HepG2 (cell line): ENCODE data around the gene NKIRAS1. TPM values are rescaled to one million over a fixed set of nuclear protein-coding genes. Genes with fewer than 3 reads are reported as not detected.
A peak's percentile ranks its signal among the peaks of the same experiment; 100 is the strongest.

Experiments used
- ATAC-seq: fragments of 200-7000 bp; cut with Tn5 transposase; 3 replicates; pipeline ENCODE4 v1.9.1; 2020; ENCODE audit warnings: mild to moderate bottlenecking, moderate library complexity
- BruUV-seq: library from RNA; stranded (reverse); fragments of 400-500 nt; replicated peaks from 2 replicates; lab custom pipeline; 2021; lab: Mats Ljungman, UMichigan
- CTCF ChIA-PET: fragments of 300-600 bp; formaldehyde crosslinking; extraction: SDS; loops from one replicate; lab custom pipeline; 2021; ENCODE audit warnings: low total read pairs, inconsistent platforms, low intra/inter-chr PET ratio; lab: Yijun Ruan, JAX
- POLR2A ChIA-PET: fragments of 350-600 bp; sonication (Branson Sonifier 250); formaldehyde crosslinking; loops from one replicate; lab custom pipeline; 2020; ENCODE audit warnings: antibody characterized with exemption, inconsistent platforms; lab: Yijun Ruan, JAX
- DNase-seq: peaks from one replicate; pipeline ENCODE4 v3.0.0-alpha.2; 2015; ENCODE audit warnings: low spot score
- FAIRE-seq: peaks from 3 replicates; lab custom pipeline; 2011; peaks lifted over from hg19 to GRCh38; lab: Jason Lieb, UNC
- H2AFZ ChIP-seq: one replicate; pipeline ENCODE4 v1.6.1; 2011; ENCODE audit warnings: low read length, inconsistent platforms
- H3K27ac ChIP-seq: fragments of 300-600 bp; 3 replicates; pipeline ENCODE4 v1.8.0; 2011; ENCODE audit warnings: mixed run types, mild to moderate bottlenecking, mixed read lengths, low read length, inconsistent platforms; ENCODE audit not compliant: insufficient read depth; ENCODE audit errors: extremely low read length
- H3K27me3 ChIP-seq, 2 experiments: fragments of 200-600 bp in 1 of 2; 2 replicates in 1 of 2; 3 replicates in 1 of 2; pipeline versions ENCODE4 v1.6.0 to v1.8.0; 2011; ENCODE audit warnings: low read length in 2 of 2, mild to moderate bottlenecking in 2 of 2, moderate library complexity in 2 of 2, inconsistent platforms in 1 of 2; ENCODE audit not compliant: insufficient read depth in 2 of 2, control insufficient read depth in 1 of 2
- H3K36me3 ChIP-seq, 2 experiments: fragments of 200-600 bp in 1 of 2; replicated peaks in 1 of 2; 2 replicates in 1 of 2; 3 replicates in 1 of 2; pipeline versions ENCODE4 v1.5.1 to v1.8.0; 2011; ENCODE audit warnings: low read length in 2 of 2, inconsistent platforms in 1 of 2; ENCODE audit not compliant: insufficient read depth in 2 of 2, control insufficient read depth in 1 of 2
- H3K4me1 ChIP-seq: 2 replicates; pipeline ENCODE4 v1.5.1; 2012; ENCODE audit warnings: low read length, inconsistent platforms; ENCODE audit not compliant: insufficient read depth
- H3K4me2 ChIP-seq: 2 replicates; pipeline ENCODE4 v1.6.0; 2011; ENCODE audit warnings: low read depth, low read length, inconsistent platforms
- H3K4me3 ChIP-seq, 3 experiments: fragments of 200-600 bp in 1 of 3; sonication (generic), shearing (Covaris generic) in 1 of 3; replicated peaks in 1 of 3; 2 replicates each; pipeline ENCODE4 v1.5.1; 2011 to 2016; ENCODE audit warnings: low read length in 3 of 3, inconsistent platforms in 2 of 3, low read depth in 2 of 3, mild to moderate bottlenecking in 2 of 3, control low read depth in 1 of 3, mixed read lengths in 1 of 3; ENCODE audit not compliant: insufficient read depth in 1 of 3
- H3K79me2 ChIP-seq: one replicate; pipeline ENCODE4 v1.6.1; 2011; ENCODE audit warnings: low read length, inconsistent platforms; ENCODE audit not compliant: insufficient read depth
- H3K9ac ChIP-seq: 2 replicates; pipeline ENCODE4 v1.6.0; 2011; ENCODE audit warnings: mild to moderate bottlenecking, low read depth, low read length, inconsistent platforms; ENCODE audit not compliant: insufficient read depth
- H3K9me3 ChIP-seq: 2 replicates; pipeline ENCODE4 v1.5.1; 2012; ENCODE audit warnings: mild to moderate bottlenecking, low read length
- H4K20me1 ChIP-seq: 2 replicates; pipeline ENCODE4 v1.6.0; 2011; ENCODE audit warnings: inconsistent platforms, mild to moderate bottlenecking, low read length, moderate library complexity; ENCODE audit not compliant: insufficient read depth
- FIP1L1 ChIP-seq: fragments of 200-400 bp; formaldehyde crosslinking; IDR thresholded peaks from 2 replicates; pipeline ENCODE4 v1.6.1; 2018; ENCODE audit warnings: low read depth, mild to moderate bottlenecking, low read length, moderate library complexity, borderline replicate concordance; ENCODE audit not compliant: insufficient read depth
- KIAA2018 ChIP-seq: sonication (generic); formaldehyde crosslinking; IDR thresholded peaks from 2 replicates; pipeline ENCODE4 v1.5.0; 2020; ENCODE audit warnings: mild to moderate bottlenecking, missing genetic modification reagents, borderline replicate concordance
- MAFK ChIP-seq, 2 experiments: IDR thresholded peaks in 1 of 2; conservative IDR thresholded peaks in 1 of 2; 2 replicates each; pipeline ENCODE4 v1.6.1; 2011; ENCODE audit warnings: improper control_type of control experiment in 2 of 2, low read length in 2 of 2
- NFE2L2 ChIP-seq: fragments of 150-350 bp; IDR thresholded peaks from 2 replicates; pipeline ENCODE4 v1.6.1; 2014; ENCODE audit warnings: low read length
- NRL ChIP-seq: sonication (generic); formaldehyde crosslinking; IDR thresholded peaks from 2 replicates; pipeline ENCODE4 v1.5.0; 2020; ENCODE audit warnings: missing genetic modification reagents, mild to moderate bottlenecking, moderate library complexity, borderline replicate concordance
- ZFY ChIP-seq: sonication (generic); formaldehyde crosslinking; IDR thresholded peaks from 2 replicates; pipeline ENCODE4 v1.4.0; 2020; ENCODE audit warnings: missing genetic modification reagents
- ZNF160 ChIP-seq: sonication (generic); formaldehyde crosslinking; IDR thresholded peaks from 2 replicates; pipeline ENCODE4 v1.8.0; 2022; ENCODE audit warnings: mild to moderate bottlenecking, inconsistent platforms, missing genetic modification reagents
- ZNF3 ChIP-seq: IDR thresholded peaks from 2 replicates; pipeline ENCODE4 v1.7.0; 2017; ENCODE audit warnings: inconsistent platforms
- ZNF331 ChIP-seq: sonication (generic); formaldehyde crosslinking; IDR thresholded peaks from 2 replicates; pipeline ENCODE4 v1.4.0; 2020; ENCODE audit warnings: missing genetic modification reagents
- ZNF570 ChIP-seq: sonication (generic); formaldehyde crosslinking; IDR thresholded peaks from 2 replicates; pipeline ENCODE4 v1.4.0; 2020; ENCODE audit warnings: mild to moderate bottlenecking, missing genetic modification reagents, borderline replicate concordance
- ZNF619 ChIP-seq: sonication (generic); formaldehyde crosslinking; IDR thresholded peaks from 2 replicates; pipeline ENCODE4 v1.4.0; 2020; ENCODE audit warnings: mild to moderate bottlenecking, missing genetic modification reagents
- WGBS: methylation state at CpG from one replicate; pipeline ENCODE4 v1.1.6; 2017; ENCODE audit warnings: low lambda C conversion rate; 5-methylcytosine and 5-hydroxymethylcytosine counted together
- in situ Hi-C: cut with HindIII; loops from 2 replicates; pipeline ENCODE4 v1.10.0; 2017; ENCODE audit warnings: low pct_unique_long_range_greater_than_20kb; ENCODE audit not compliant: extremely low pct_ligation_motif_present
- intact Hi-C: fragments of 100-400 bp; cut with micrococcal nuclease; formaldehyde crosslinking; loops from one replicate; pipeline ENCODE4 v1.10.0; 2022; ENCODE audit not compliant: unreplicated experiment
- polyA plus RNA-seq, 8 experiments: library from polyadenylated mRNA; depleted of rRNA in 3 of 8; stranded (reverse) in 7 of 8; unstranded in 1 of 8; fragments of >200 nt; fragmentation: Illumina TruSeq in 4 of 8; extraction: Trizol in 4 of 8; gene quantifications; 2 replicates each; pipeline versions ENCODE4 v1.2.1 to v1.2.3, GENCODE V29; 2011 to 2016; ENCODE audit warnings: low read depth in 4 of 8, missing spikeins in 1 of 8, mixed read lengths in 1 of 8; ENCODE audit not compliant: insufficient read depth in 1 of 8
- total RNA-seq, 5 experiments: library from RNA; depleted of rRNA; stranded (reverse); fragments of >200 nt; fragmentation: Illumina TruSeq; extraction: Trizol; gene quantifications; 2 replicates each; pipeline ENCODE4 v1.2.3, GENCODE V29; 2016; ENCODE audit warnings: low read depth in 1 of 5

Gene NKIRAS1
- total and polyA plus RNA-seq, 2 of the 13 experiments (the other 11 are each of a cell fraction or from before 2014, with no cell fraction given) = 4.3 to 8.0 TPM

GRCh38 chr3:23886311-23886710, 30.5 kb downstream of the NKIRAS1 start:
- H3K9ac ChIP-seq = no peak overlapping the region
- H2AFZ ChIP-seq = no peak overlapping the region
- BruUV-seq = no TSS peak
- H3K4me3 ChIP-seq = no peak overlapping the region
- FAIRE-seq = no peak
- no peak overlapping the region for H3K4me2 ChIP-seq
- in situ Hi-C loops = no loop called here
- intact Hi-C loops = loop anchor here (10.0 kb wide), 1 partner anchor 108 kb away; no protein-coding TSS in a partner anchor
- no peaks in the 10 kb centered on the region for H3K9me3 ChIP-seq
- no peaks in the 10 kb centered on the region for H3K79me2 ChIP-seq
- 93% methylated on average over 3 of the region's 3 CpGs for WGBS
- H3K36me3 ChIP-seq = peaks cover 1 to 9% of the 10 kb centered on the region in 2 experiments; a peak in 4 of 5 replicates
- peaks cover 11% of the 10 kb centered on the region for H4K20me1 ChIP-seq
- no peak for DNase-seq
- no peaks in the 10 kb centered on the region; the same call in 1 of the 2 replicates for H3K4me1 ChIP-seq
- TF ChIP-seq NFE2L2 (peak; percentile 75), ZFY (no peak), MAFK (conservative IDR thresholded peaks at IDR 0.05 in 1 of 2, IDR thresholded peaks at IDR 0.05 in 1 of 2; ENCODE audit: low read length in 2 of 2) (0 out of 4 replicates have a peak, but pooled peaks of 1 of the 2 experiments have one; percentile 10)
- TF ChIP-seq, all 625 proteins: peak for 2
- Histone ChIP-seq H3K27me3 (no peaks in the 10 kb centered on the region), H3K27ac (no peak overlapping the region)
- ATAC-seq = no peak
- ChIA-PET CTCF (no interaction called here), POLR2A (no interaction called here)

- in situ Hi-C loops (no loop called here), intact Hi-C loops (loop anchor here (10.0 kb wide), 1 partner anchor 110 kb away; no protein-coding TSS in a partner anchor)
- H3K4me2 ChIP-seq = no peak overlapping the region
- DNase-seq (no peak), ATAC-seq (no peak), FAIRE-seq (no peak)
- peaks cover 0 to 7% of the 10 kb centered on the region in 2 experiments; a peak in 3 of 5 replicates for H3K36me3 ChIP-seq
- no peaks in the 10 kb centered on the region; the same call in 1 of the 2 replicates for H3K4me1 ChIP-seq
- 87% methylated on average over 6 of the region's 6 CpGs for WGBS
- no TSS peak for BruUV-seq
- H3K9me3 ChIP-seq = no peaks in the 10 kb centered on the region
- no peaks in the 10 kb centered on the region for H3K79me2 ChIP-seq
- H3K27ac ChIP-seq = no peak overlapping the region
- CTCF ChIA-PET = no interaction called here
- POLR2A ChIA-PET = no interaction called here
- H2AFZ ChIP-seq = no peak overlapping the region
- H3K27me3 ChIP-seq = no peaks in the 10 kb centered on the region
- peaks cover 11% of the 10 kb centered on the region for H4K20me1 ChIP-seq
- H3K4me3 ChIP-seq = no peak overlapping the region
- H3K9ac ChIP-seq = no peak overlapping the region
- TF ChIP-seq ZNF160 (CRISPR knock-in tag) (no peak), ZNF331 (no peak), KIAA2018 (CRISPR knock-in tag) (no peak), FIP1L1 (no peak), ZNF3 (CRISPR knock-in tag) (no peak), NRL (CRISPR knock-in tag) (no peak), ZNF570 (no peak), ZNF619 (no peak)
Measured at GRCh38 chr3:23885210-23885609, 31.6 kb downstream of the NKIRAS1 start.
